ENCODE data around the gene ITIH5. TPM values are rescaled to one million over a fixed set of nuclear protein-coding genes. Genes with fewer than 3 reads are reported as not detected.

ITIH5 gene
- total and polyA plus RNA-seq, 2 of the 8 experiments (the other 6 are each of a cell fraction or from before 2014, with no cell fraction given) = 5.8 to 7.6 TPM

GRCh38 chr10:7546385-7546967 is 120.3 kb downstream of the ITIH5 start:
- no peaks in the 10 kb centered on the region for H3K27me3 ChIP-seq (replicated peaks in 1 of 4; ENCODE audit: control insufficient read depth in 3 of 4, extremely low read depth in 1 of 4, insufficient read depth in 3 of 4, low read length in 3 of 4)
- no peak overlapping the region for H4K8ac ChIP-seq (ENCODE audit: extremely low read depth, insufficient read depth, low read length)
- no peaks in the 10 kb centered on the region for H3K9me3 ChIP-seq (ENCODE audit: insufficient read depth in 2 of 2, low read depth in 1 of 2, low read length in 1 of 2)
- no peak overlapping the region for H4K91ac ChIP-seq (replicated peaks; ENCODE audit: insufficient read length, low read length)
- no peak overlapping the region for H3K4me2 ChIP-seq (ENCODE audit: insufficient read depth in 1 of 2, low read depth in 2 of 2, low read length in 2 of 2)
- no peak overlapping the region for H3K18ac ChIP-seq (ENCODE audit: extremely low read depth, low read length)
- H3K79me2 ChIP-seq (ENCODE audit: control insufficient read depth in 1 of 2, insufficient read depth in 2 of 2, low read length in 2 of 2) = no peaks in the 10 kb centered on the region
- peaks cover 0 to 8% (median 5%) of the 10 kb centered on the region in 4 experiments; a peak in 6 of 7 replicates for H3K4me1 ChIP-seq (replicated peaks in 1 of 4; ENCODE audit: control insufficient read depth in 3 of 4, insufficient read depth in 4 of 4, low read length in 3 of 4)
- H3K9ac ChIP-seq (replicated peaks in 1 of 4; ENCODE audit: extremely low read depth in 1 of 4, low read depth in 3 of 4, low read length in 3 of 4) = no peak overlapping the region
- no peaks in the 10 kb centered on the region for H3K79me1 ChIP-seq (ENCODE audit: low read depth, low read length)
- no peak overlapping the region for H2AFZ ChIP-seq (ENCODE audit: low read length)
- ChIA-PET CTCF (ENCODE audit: partially characterized antibody) (interaction anchor here (0.8 to 2.1 kb wide), 3 partner anchors 17 to 64 kb away, joined by 3 to 6 read pairs (median 4); no protein-coding TSS in a partner anchor), POLR2A (ENCODE audit: partially characterized antibody) (no interaction called here)
- no peak overlapping the region for H3K23ac ChIP-seq (ENCODE audit: insufficient read length)
- H2BK15ac ChIP-seq (ENCODE audit: low read length) = no peak overlapping the region
- no peaks in the 10 kb centered on the region for H4K20me1 ChIP-seq (replicated peaks in 1 of 2; ENCODE audit: control insufficient read depth in 1 of 2, insufficient read depth in 2 of 2, low read length in 2 of 2)
- H3K14ac ChIP-seq (ENCODE audit: insufficient read length) = no peak overlapping the region
- no peak overlapping the region for H2AK5ac ChIP-seq (ENCODE audit: low read depth, low read length)
- no peak overlapping the region for H3K4me3 ChIP-seq (ENCODE audit: extremely low read depth in 1 of 4, insufficient read depth in 2 of 4, low read depth in 3 of 4, low read length in 4 of 4)
- H3K56ac ChIP-seq (replicated peaks; ENCODE audit: insufficient read length, low read depth, low read length) = no peak overlapping the region
- no peak for FAIRE-seq
- H4K5ac ChIP-seq (ENCODE audit: insufficient read length, low read depth, low read length) = no peak overlapping the region
- H3K4ac ChIP-seq (replicated peaks; ENCODE audit: insufficient read length, low read depth, low read length) = no peak overlapping the region
- DNase-seq (ENCODE audit: low read depth in 1 of 2, low spot score in 2 of 2) = no peak
- no peak overlapping the region for H3K27ac ChIP-seq (ENCODE audit: low read depth, low read length)
- H3K36me3 ChIP-seq (ENCODE audit: control insufficient read depth in 2 of 4, insufficient read depth in 4 of 4, low read length in 3 of 4) = no peaks in the 10 kb centered on the region
- no peak overlapping the region for H2BK120ac ChIP-seq (replicated peaks; ENCODE audit: low read depth, low read length)
- H2BK12ac ChIP-seq (ENCODE audit: low read depth, low read length) = no peak overlapping the region
- no peak overlapping the region for H2BK20ac ChIP-seq (ENCODE audit: low read length)
- H2BK5ac ChIP-seq (ENCODE audit: low read depth, low read length) = no peak overlapping the region
- WGBS, 2 experiments (ENCODE audit: extremely low coverage in 1 of 2, insufficient coverage in 1 of 2, insufficient read length in 1 of 2, insufficient replicate concordance in 2 of 2, low coverage in 1 of 2, low lambda C conversion rate in 2 of 2, missing lambda C conversion rate in 1 of 2) = 91% methylated on average over 9 of the region's 10 CpGs; no CpG with 5 or more reads in 1 of the 2 experiments
- no peaks in the 10 kb centered on the region for H3K23me2 ChIP-seq (ENCODE audit: low read depth, low read length)

All from H1 (cell line).